ENCODE results near the gene TMEM87B. TPM values are rescaled to one million over a fixed set of nuclear protein-coding genes. Genes with fewer than 3 reads are reported as not detected.

TMEM87B gene
- total and polyA plus RNA-seq, 2 donors (not counting 1 experiment from before 2014, with no cell fraction given) = 30.5 to 31.5 TPM

- peak overlapping the region; percentile 36 for H3K4me2 ChIP-seq (ENCODE audit: extremely low read depth, insufficient read depth, low read length)
- DNase-seq (ENCODE audit: low read depth in 2 of 2) = peak; percentile 32 to 89
- no peaks in the 10 kb centered on the region for H3K27me3 ChIP-seq (ENCODE audit: control insufficient read depth, insufficient read depth, low read length)
- no peak overlapping the region for H3K9ac ChIP-seq (ENCODE audit: insufficient read depth, low read length)
- no peaks in the 10 kb centered on the region for H3K9me3 ChIP-seq (ENCODE audit: control insufficient read depth, insufficient read depth, low read depth, low read length)
- H3K4me1 ChIP-seq (ENCODE audit: control insufficient read depth, extremely low read depth, insufficient read depth, low read length) = peaks cover 7% of the 10 kb centered on the region
- H3K4me3 ChIP-seq (replicated peaks in 1 of 4; ENCODE audit: control extremely low read depth in 1 of 4, insufficient read depth in 1 of 4, low read depth in 3 of 4, low read length in 4 of 4) = no peak overlapping the region
- no peaks in the 10 kb centered on the region for H3K79me2 ChIP-seq (ENCODE audit: control insufficient read depth, insufficient read depth, low read length)
- H3K27ac ChIP-seq (ENCODE audit: insufficient read depth, low read length) = no peak overlapping the region
- H2AFZ ChIP-seq (ENCODE audit: low read length) = no peak overlapping the region
- TF ChIP-seq EZH2 (IDR thresholded peaks at IDR 0.05; ENCODE audit: low read length, missing control alignments) (no peak), CTCF (conservative IDR thresholded peaks at IDR 0.05 in 1 of 2, IDR thresholded peaks at IDR 0.05 in 1 of 2; ENCODE audit: low read depth in 1 of 2, low read length in 2 of 2) (no peak)
- no peaks in the 10 kb centered on the region for H4K20me1 ChIP-seq (ENCODE audit: control insufficient read depth, extremely low read depth, insufficient read depth, low read length)
- H3K36me3 ChIP-seq (ENCODE audit: control insufficient read depth, insufficient read depth, low read length) = peaks cover 5% of the 10 kb centered on the region
These were observed 37.4 kb downstream of the TMEM87B start for GRCh38 chr2:112092286-112093041.

- Histone ChIP-seq H3K9ac (ENCODE audit: insufficient read depth, low read length) (no peak overlapping the region), H3K4me1 (ENCODE audit: control insufficient read depth, extremely low read depth, insufficient read depth, low read length) (peaks cover 7% of the 10 kb centered on the region), H3K4me2 (ENCODE audit: extremely low read depth, insufficient read depth, low read length) (no peak overlapping the region), H3K27ac (ENCODE audit: insufficient read depth, low read length) (no peak overlapping the region), H3K79me2 (ENCODE audit: control insufficient read depth, insufficient read depth, low read length) (no peaks in the 10 kb centered on the region), H3K27me3 (ENCODE audit: control insufficient read depth, insufficient read depth, low read length) (no peaks in the 10 kb centered on the region), H4K20me1 (ENCODE audit: control insufficient read depth, extremely low read depth, insufficient read depth, low read length) (no peaks in the 10 kb centered on the region), H3K4me3 (replicated peaks in 1 of 4; ENCODE audit: control extremely low read depth in 1 of 4, insufficient read depth in 1 of 4, low read depth in 3 of 4, low read length in 4 of 4) (no peak overlapping the region), H3K9me3 (ENCODE audit: control insufficient read depth, insufficient read depth, low read depth, low read length) (no peaks in the 10 kb centered on the region), H2AFZ (ENCODE audit: low read length) (no peak overlapping the region), H3K36me3 (ENCODE audit: control insufficient read depth, insufficient read depth, low read length) (peaks cover 1% of the 10 kb centered on the region)
- TF ChIP-seq CTCF (conservative IDR thresholded peaks at IDR 0.05 in 1 of 2, IDR thresholded peaks at IDR 0.05 in 1 of 2; ENCODE audit: low read depth in 1 of 2, low read length in 2 of 2) (no peak), EZH2 (IDR thresholded peaks at IDR 0.05; ENCODE audit: low read length, missing control alignments) (no peak)
- peak in 1 of 2 donors; percentile 29 for DNase-seq (ENCODE audit: low read depth in 2 of 2)
These were observed 38.1 kb downstream of the TMEM87B start for GRCh38 chr2:112093216-112093615.

- no peak overlapping the region for H3K4me3 ChIP-seq (replicated peaks in 1 of 4; ENCODE audit: control extremely low read depth in 1 of 4, insufficient read depth in 1 of 4, low read depth in 3 of 4, low read length in 4 of 4)
- no peaks in the 10 kb centered on the region for H3K27me3 ChIP-seq (ENCODE audit: control insufficient read depth, insufficient read depth, low read length)
- no peaks in the 10 kb centered on the region for H3K9me3 ChIP-seq (ENCODE audit: control insufficient read depth, insufficient read depth, low read depth, low read length)
- H3K79me2 ChIP-seq (ENCODE audit: control insufficient read depth, insufficient read depth, low read length) = no peaks in the 10 kb centered on the region
- H3K9ac ChIP-seq (ENCODE audit: insufficient read depth, low read length) = no peak overlapping the region
- no peaks in the 10 kb centered on the region for H4K20me1 ChIP-seq (ENCODE audit: control insufficient read depth, extremely low read depth, insufficient read depth, low read length)
- no peak overlapping the region for H3K27ac ChIP-seq (ENCODE audit: insufficient read depth, low read length)
- DNase-seq (ENCODE audit: low read depth in 2 of 2) = no peak
- no peak overlapping the region for H3K4me2 ChIP-seq (ENCODE audit: extremely low read depth, insufficient read depth, low read length)
- TF ChIP-seq EZH2 (IDR thresholded peaks at IDR 0.05; ENCODE audit: low read length, missing control alignments) = no peak
- TF ChIP-seq CTCF (conservative IDR thresholded peaks at IDR 0.05 in 1 of 2, IDR thresholded peaks at IDR 0.05 in 1 of 2; ENCODE audit: low read depth in 1 of 2, low read length in 2 of 2) = no peak
- peaks cover 7% of the 10 kb centered on the region for H3K4me1 ChIP-seq (ENCODE audit: control insufficient read depth, extremely low read depth, insufficient read depth, low read length)
- peaks cover 4% of the 10 kb centered on the region for H3K36me3 ChIP-seq (ENCODE audit: control insufficient read depth, insufficient read depth, low read length)
- H2AFZ ChIP-seq (ENCODE audit: low read length) = no peak overlapping the region
These were observed 40.6 kb downstream of the TMEM87B start for GRCh38 chr2:112095681-112096080.

All from fibroblast of lung (primary cell).